Left lung (tissue), 10 donors: ENCODE measurements around the gene WNT8B. TPM values are rescaled to one million over a fixed set of nuclear protein-coding genes. Genes with fewer than 3 reads are reported as not detected.

Source experiments
- ATAC-seq: fragments of 200-7000 bp; cut with Tn5 transposase; one replicate; pipeline ENCODE4 v1.9.1; 2020; ENCODE audit warnings: moderate library complexity
- DNase-seq, 4 donors: peaks; one replicate each; pipeline ENCODE4 v3.0.0-alpha.2; 2013 to 2020
- H3K27ac ChIP-seq, 2 donors: fragments of 200-600 bp; sonication (generic) in 1 of 2; one replicate each; pipeline versions ENCODE4 v1.5.0 to v1.8.0; 2020 to 2021
- H3K27me3 ChIP-seq, 2 donors: fragments of 200-600 bp; sonication (generic) in 1 of 2; one replicate each; pipeline versions ENCODE4 v1.5.0 to v1.8.0; 2020 to 2021
- H3K36me3 ChIP-seq, 2 donors: fragments of 200-600 bp; sonication (generic) in 1 of 2; one replicate each; pipeline versions ENCODE4 v1.5.0 to v1.8.0; 2020 to 2021
- H3K4me1 ChIP-seq, 2 donors: fragments of 200-600 bp; one replicate each; pipeline ENCODE4 v1.8.0; 2021
- H3K4me3 ChIP-seq, 2 donors: fragments of 200-600 bp; sonication (generic) in 1 of 2; one replicate each; pipeline versions ENCODE4 v1.5.0 to v1.8.0; 2020 to 2021; ENCODE audit warnings: mild to moderate bottlenecking in 1 of 2
- H3K9me3 ChIP-seq, 2 donors: fragments of 200-600 bp; sonication (generic) in 1 of 2; one replicate each; pipeline versions ENCODE4 v1.5.0 to v1.8.0; 2020 to 2021
- CTCF ChIP-seq, 2 donors: fragments of 200-600 bp; sonication (generic) in 1 of 2; IDR thresholded peaks; one replicate each; pipeline versions ENCODE4 v1.5.0 to v1.8.0; 2021; ENCODE audit warnings: antibody characterized with exemption in 2 of 2
- intact Hi-C, 2 donors: fragments of 100-400 bp; cut with DNase I; formaldehyde crosslinking; loops; one replicate each; pipeline versions ENCODE4 v1.11.2 to v1.14.2; 2022
- polyA plus RNA-seq, 6 donors: library from polyadenylated mRNA; unstranded; fragments of 120-200 nt; gene quantifications; one replicate each; pipeline ENCODE4 v1.2.1, GENCODE V29; 2013; ENCODE audit not compliant: insufficient read length in 6 of 6
- total RNA-seq, 2 donors: library from RNA; stranded (reverse); fragmentation: NEBNext Ultra II Directional; extraction: Animal tissue kit (Norgen Biotek cat#: 25700); gene quantifications; one replicate each; pipeline ENCODE4 v1.2.1, GENCODE V29; 2021
- donor health status: DM: no; HTN: yes; CAD: no.
- donor health status: DM: no; HTN: no; CAD: no.

Gene WNT8B
- total and polyA plus RNA-seq, 8 donors, result 0.09 to 0.24 (median 0.12) TPM; not detected in 2

- no peak for TF ChIP-seq CTCF (IDR thresholded peaks at IDR 0.05)
- Histone ChIP-seq H3K36me3 (peaks cover 0 to 84% of the 10 kb centered on the region in 2 donors), H3K4me1 (no peaks in the 10 kb centered on the region), H3K9me3 (no peaks in the 10 kb centered on the region), H3K27ac (no peak overlapping the region), H3K4me3 (no peak overlapping the region), H3K27me3 (no peaks in the 10 kb centered on the region)
- intact Hi-C loops, result no loop called here
- ATAC-seq (no peak), DNase-seq (no peak)
Measured at GRCh38 chr10:100498059-100498458, 35.2 kb downstream of the WNT8B start.

GRCh38 chr10:100501423-100501822, 38.6 kb downstream of the WNT8B start:
- Histone ChIP-seq H3K36me3 (peaks cover 0 to 72% of the 10 kb centered on the region in 2 donors), H3K27me3 (no peaks in the 10 kb centered on the region), H3K9me3 (no peaks in the 10 kb centered on the region), H3K27ac (no peak overlapping the region), H3K4me1 (no peaks in the 10 kb centered on the region), H3K4me3 (no peak overlapping the region)
- no peak for DNase-seq
- intact Hi-C loops, result no loop called here
- ATAC-seq, result no peak
- TF ChIP-seq CTCF (IDR thresholded peaks at IDR 0.05), result no peak

GRCh38 chr10:100502926-100503494, 40.2 kb downstream of the WNT8B start:
- intact Hi-C loops, result no loop called here
- H3K27ac ChIP-seq, result no peak overlapping the region
- H3K27me3 ChIP-seq, result no peaks in the 10 kb centered on the region
- peaks cover 0 to 70% of the 10 kb centered on the region in 2 donors for H3K36me3 ChIP-seq
- no peaks in the 10 kb centered on the region for H3K4me1 ChIP-seq
- TF ChIP-seq CTCF (IDR thresholded peaks at IDR 0.05), result no peak
- no peak overlapping the region for H3K4me3 ChIP-seq
- DNase-seq (no peak), ATAC-seq (no peak)
- H3K9me3 ChIP-seq, result no peaks in the 10 kb centered on the region

- Histone ChIP-seq H3K27ac (no peak overlapping the region), H3K27me3 (no peaks in the 10 kb centered on the region), H3K36me3 (peaks cover 0 to 59% of the 10 kb centered on the region in 2 donors), H3K4me3 (no peak overlapping the region), H3K4me1 (peaks cover 0 to 5% of the 10 kb centered on the region in 2 donors), H3K9me3 (no peaks in the 10 kb centered on the region)
- intact Hi-C loops, result no loop called here
- no peak for ATAC-seq
- DNase-seq, result no peak
- TF ChIP-seq CTCF (IDR thresholded peaks at IDR 0.05), result no peak
Measured at GRCh38 chr10:100504096-100504495, 41.3 kb downstream of the WNT8B start.

- Histone ChIP-seq H3K9me3 (no peaks in the 10 kb centered on the region), H3K36me3 (peaks cover 0 to 48% of the 10 kb centered on the region in 2 donors), H3K27me3 (no peaks in the 10 kb centered on the region), H3K4me1 (peaks cover 0 to 14% of the 10 kb centered on the region in 2 donors), H3K4me3 (no peak overlapping the region), H3K27ac (no peak overlapping the region)
- DNase-seq (no peak), ATAC-seq (no peak)
- intact Hi-C loops, result no loop called here
- no peak for TF ChIP-seq CTCF (IDR thresholded peaks at IDR 0.05)
Measured at GRCh38 chr10:100505164-100505563, 42.4 kb downstream of the WNT8B start.
